DOHH2 (cell line): ENCODE measurements around the gene HGF.

Experiments used
- H3F3A ChIP-seq: fragments of 200-600 bp; sonication (generic), shearing (Covaris generic); 2 replicates; pipeline ENCODE4 v1.6.0; 2016; ENCODE audit warnings: antibody characterized with exemption, mild to moderate bottlenecking; ENCODE audit not compliant: control insufficient read depth, insufficient read depth
- H3K27ac ChIP-seq: fragments of 200-600 bp; sonication (generic); 2 replicates; pipeline ENCODE4 v1.5.1; 2014; ENCODE audit warnings: low read depth, mild to moderate bottlenecking, low read length, moderate library complexity
- H3K27me3 ChIP-seq: fragments of 200-600 bp; sonication (generic); 2 replicates; pipeline ENCODE4 v1.6.1; 2014; ENCODE audit warnings: mild to moderate bottlenecking, low read length, mixed read lengths; ENCODE audit not compliant: control insufficient read depth
- H3K36me3 ChIP-seq: fragments of 200-600 bp; sonication (generic); 2 replicates; pipeline ENCODE4 v1.6.1; 2014; ENCODE audit warnings: mild to moderate bottlenecking, low read length, moderate library complexity, mixed read lengths; ENCODE audit not compliant: control insufficient read depth
- H3K4me1 ChIP-seq: fragments of 200-600 bp; sonication (generic); 2 replicates; pipeline ENCODE4 v1.6.1; 2014; ENCODE audit warnings: mild to moderate bottlenecking, low read length, mixed read lengths; ENCODE audit not compliant: control insufficient read depth
- H3K4me2 ChIP-seq: fragments of 200-600 bp; sonication (generic); 2 replicates; pipeline ENCODE4 v1.6.0; 2014; ENCODE audit warnings: mild to moderate bottlenecking, low read length, moderate library complexity
- H3K4me3 ChIP-seq: fragments of 200-600 bp; sonication (generic); 2 replicates; pipeline ENCODE4 v1.5.1; 2014; ENCODE audit warnings: mild to moderate bottlenecking, low read length, mixed read lengths
- H3K79me2 ChIP-seq: fragments of 200-600 bp; sonication (generic); 2 replicates; pipeline ENCODE4 v1.6.1; 2014; ENCODE audit warnings: mild to moderate bottlenecking, low read length, mixed read lengths; ENCODE audit not compliant: control insufficient read depth
- H3K9me2 ChIP-seq: fragments of 200-600 bp; sonication (generic); replicated peaks from 2 replicates; pipeline ENCODE4 v1.6.1; 2014; ENCODE audit warnings: mild to moderate bottlenecking, low read length, mixed read lengths; ENCODE audit not compliant: control insufficient read depth
- H3K9me3 ChIP-seq: fragments of 200-600 bp; sonication (generic); 2 replicates; pipeline ENCODE4 v1.6.1; 2014; ENCODE audit warnings: antibody characterized with exemption, low read length, mixed read lengths; ENCODE audit not compliant: control insufficient read depth, insufficient read depth
- H4K20me1 ChIP-seq: fragments of 200-600 bp; sonication (generic); 2 replicates; pipeline ENCODE4 v1.6.0; 2014; ENCODE audit warnings: low read depth, mild to moderate bottlenecking, antibody characterized with exemption, low read length, moderate library complexity; ENCODE audit not compliant: control insufficient read depth, insufficient read depth
- EZH2phosphoT487 ChIP-seq: fragments of 200-600 bp; sonication (generic); IDR thresholded peaks from 2 replicates; pipeline ENCODE4 v1.6.1; 2017; ENCODE audit warnings: borderline replicate concordance, mild to moderate bottlenecking, antibody characterized with exemption, low read length, moderate library complexity, mixed read lengths
- TF ChIP-seq, protein P1 (sequence below): fragments of 200-600 bp; sonication (generic); IDR thresholded peaks from one replicate; pipeline ENCODE4 v1.5.1; 2014; ENCODE audit warnings: antibody characterized with exemption, mild to moderate bottlenecking, low read depth, low read length; ENCODE audit not compliant: poor library complexity, severe bottlenecking

The HGF gene

DNA sequence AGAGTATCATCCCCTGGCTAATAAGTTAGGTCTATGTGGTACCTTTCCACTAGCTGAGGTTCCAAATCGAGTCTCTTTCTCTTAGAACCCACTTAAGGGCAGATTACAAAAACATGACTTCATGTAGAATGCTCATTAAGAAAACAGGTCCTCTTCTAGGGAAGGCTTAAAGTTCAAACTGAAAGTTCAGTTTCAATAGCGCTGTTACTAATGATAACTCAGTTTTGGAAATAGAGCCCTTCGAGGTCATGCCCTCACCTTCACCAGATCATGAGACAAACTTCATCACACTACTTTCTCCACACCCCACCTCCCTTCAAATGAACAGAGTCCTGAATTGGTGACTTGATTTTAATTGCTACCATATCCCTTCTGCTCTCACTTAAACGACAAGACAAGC is 26.2 kb downstream of the HGF start:
- no peak for TF ChIP-seq EZH2phosphoT487
- TF ChIP-seq, protein P1, sequence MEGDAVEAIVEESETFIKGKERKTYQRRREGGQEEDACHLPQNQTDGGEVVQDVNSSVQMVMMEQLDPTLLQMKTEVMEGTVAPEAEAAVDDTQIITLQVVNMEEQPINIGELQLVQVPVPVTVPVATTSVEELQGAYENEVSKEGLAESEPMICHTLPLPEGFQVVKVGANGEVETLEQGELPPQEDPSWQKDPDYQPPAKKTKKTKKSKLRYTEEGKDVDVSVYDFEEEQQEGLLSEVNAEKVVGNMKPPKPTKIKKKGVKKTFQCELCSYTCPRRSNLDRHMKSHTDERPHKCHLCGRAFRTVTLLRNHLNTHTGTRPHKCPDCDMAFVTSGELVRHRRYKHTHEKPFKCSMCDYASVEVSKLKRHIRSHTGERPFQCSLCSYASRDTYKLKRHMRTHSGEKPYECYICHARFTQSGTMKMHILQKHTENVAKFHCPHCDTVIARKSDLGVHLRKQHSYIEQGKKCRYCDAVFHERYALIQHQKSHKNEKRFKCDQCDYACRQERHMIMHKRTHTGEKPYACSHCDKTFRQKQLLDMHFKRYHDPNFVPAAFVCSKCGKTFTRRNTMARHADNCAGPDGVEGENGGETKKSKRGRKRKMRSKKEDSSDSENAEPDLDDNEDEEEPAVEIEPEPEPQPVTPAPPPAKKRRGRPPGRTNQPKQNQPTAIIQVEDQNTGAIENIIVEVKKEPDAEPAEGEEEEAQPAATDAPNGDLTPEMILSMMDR: no peak
- Histone ChIP-seq H4K20me1 (no peaks in the 10 kb centered on the region), H3F3A (no peaks in the 10 kb centered on the region), H3K27me3 (no peaks in the 10 kb centered on the region), H3K4me3 (no peak overlapping the region), H3K79me2 (no peaks in the 10 kb centered on the region), H3K36me3 (no peaks in the 10 kb centered on the region), H3K4me2 (no peak overlapping the region), H3K27ac (no peak overlapping the region), H3K9me3 (no peaks in the 10 kb centered on the region), H3K9me2 (no peaks in the 10 kb centered on the region), H3K4me1 (no peaks in the 10 kb centered on the region)

- Histone ChIP-seq H3K9me3 (no peaks in the 10 kb centered on the region), H3F3A (no peaks in the 10 kb centered on the region), H3K36me3 (no peaks in the 10 kb centered on the region), H3K79me2 (no peaks in the 10 kb centered on the region), H3K4me2 (no peak overlapping the region), H3K4me1 (no peaks in the 10 kb centered on the region), H4K20me1 (no peaks in the 10 kb centered on the region), H3K9me2 (no peaks in the 10 kb centered on the region), H3K4me3 (no peak overlapping the region), H3K27ac (no peak overlapping the region), H3K27me3 (no peaks in the 10 kb centered on the region)
- TF ChIP-seq, protein P1: no peak
- no peak for TF ChIP-seq EZH2phosphoT487
Measured at GRCh38 chr7:81743201-81743600, 26.6 kb downstream of the HGF start.

DNA sequence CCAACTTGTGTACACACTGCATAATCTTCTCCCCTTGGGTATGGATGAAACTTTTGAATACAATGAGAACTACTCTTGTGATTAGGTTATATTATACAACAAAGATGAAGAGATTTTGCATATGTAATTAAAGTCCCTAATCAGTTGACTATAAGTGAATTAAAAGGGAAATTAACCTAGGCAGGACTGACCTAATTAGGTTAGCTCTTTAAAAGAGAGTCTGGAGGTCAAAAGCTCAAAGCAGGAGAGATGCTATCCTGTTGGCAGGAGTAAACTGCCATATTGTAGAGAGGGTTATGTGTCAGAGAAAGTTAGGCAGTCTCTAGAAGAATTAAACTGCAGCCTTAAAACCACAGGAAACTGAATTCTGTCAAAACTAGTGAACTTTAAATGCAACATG is 29.4 kb downstream of the HGF start:
- Histone ChIP-seq H3K4me1 (no peaks in the 10 kb centered on the region), H3K27ac (no peak overlapping the region), H3K79me2 (no peaks in the 10 kb centered on the region), H3K4me2 (no peak overlapping the region), H3K4me3 (no peak overlapping the region), H3K27me3 (no peaks in the 10 kb centered on the region), H3F3A (no peaks in the 10 kb centered on the region), H3K36me3 (no peaks in the 10 kb centered on the region), H4K20me1 (no peaks in the 10 kb centered on the region), H3K9me3 (no peaks in the 10 kb centered on the region), H3K9me2 (no peaks in the 10 kb centered on the region)
- TF ChIP-seq, protein P1: no peak
- TF ChIP-seq EZH2phosphoT487: no peak

GRCh38 chr7:81736091-81736490 is 33.8 kb downstream of the HGF start:
- H4K20me1 ChIP-seq: no peaks in the 10 kb centered on the region
- no peak overlapping the region for H3K27ac ChIP-seq
- no peak overlapping the region for H3K4me2 ChIP-seq
- H3K27me3 ChIP-seq: no peaks in the 10 kb centered on the region
- no peaks in the 10 kb centered on the region for H3K9me3 ChIP-seq
- no peak overlapping the region for H3K4me3 ChIP-seq
- no peaks in the 10 kb centered on the region for H3F3A ChIP-seq
- TF ChIP-seq, protein P1: no peak
- TF ChIP-seq EZH2phosphoT487: no peak
- no peaks in the 10 kb centered on the region for H3K36me3 ChIP-seq
- no peaks in the 10 kb centered on the region for H3K4me1 ChIP-seq
- H3K79me2 ChIP-seq: no peaks in the 10 kb centered on the region
- H3K9me2 ChIP-seq: no peaks in the 10 kb centered on the region
